NT2/D1 (cell line): ENCODE measurements around the gene VWC2.

Source experiments
- SUZ12 ChIP-seq: IDR thresholded peaks from 2 replicates; pipeline ENCODE4 v1.6.1; 2011; ENCODE audit not compliant: insufficient read length, insufficient read depth; ENCODE audit errors: extremely low read depth
- YY1 ChIP-seq: IDR thresholded peaks from 2 replicates; pipeline ENCODE4 v1.6.1; 2011; ENCODE audit not compliant: insufficient read length, insufficient read depth
- ZNF274 ChIP-seq: IDR thresholded peaks from 2 replicates; pipeline ENCODE4 v1.6.1; 2011; ENCODE audit warnings: mild to moderate bottlenecking, low read depth, low read length

DNA sequence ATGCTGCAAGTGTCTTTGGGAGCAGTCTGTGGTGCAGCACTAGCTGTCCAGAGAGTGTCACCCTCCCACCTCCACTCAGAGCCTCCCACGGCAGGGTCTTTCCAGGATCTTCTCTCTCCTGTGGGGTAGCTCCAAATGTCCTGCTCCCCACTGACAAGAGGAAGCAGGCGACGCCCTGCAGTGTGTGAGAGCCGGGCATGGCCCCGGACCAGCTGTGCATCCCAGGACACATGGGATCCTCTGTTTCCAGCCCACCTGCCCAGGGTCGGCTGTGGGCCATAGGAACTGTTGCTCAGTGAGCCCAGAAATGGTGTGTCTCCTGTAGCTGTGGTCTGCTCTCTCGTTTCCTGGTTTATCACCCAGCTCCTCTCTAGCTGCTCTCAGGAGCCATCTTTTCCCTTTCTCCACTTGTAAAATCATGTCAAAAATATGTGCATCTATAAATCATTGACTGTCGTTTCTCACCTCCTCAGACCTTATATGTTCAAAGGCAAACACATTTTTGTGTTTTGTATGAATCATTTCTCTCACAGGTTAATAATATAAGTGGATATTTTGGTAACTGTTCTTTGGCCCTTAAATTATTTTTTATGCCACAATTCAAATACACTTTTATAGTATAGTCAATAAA lies 74.9 kb downstream of the VWC2 start:
- no peak for TF ChIP-seq SUZ12
- TF ChIP-seq YY1 = no peak
- no peak for TF ChIP-seq ZNF274
